ENCODE results near the gene LNPK. TPM values are rescaled to one million over a fixed set of nuclear protein-coding genes. Genes with fewer than 3 reads are reported as not detected.
"Not testable (repeated sequence)": the region's sequence is repeated elsewhere in the genome, so short reads cannot be mapped to it uniquely, and the experiment has no call there.

LNPK gene
- total RNA-seq, 2 donors from 2014 or later: 13.5 to 25.5 TPM

- H3K4me3 ChIP-seq: no peak overlapping the region
- H3K9me3 ChIP-seq: no peaks in the 10 kb centered on the region
- DNase-seq (ENCODE audit: low spot score) (no peak), ATAC-seq (ENCODE audit: insufficient number of reproducible peaks, low FRiP score, low read depth) (no peak)
- no peaks in the 10 kb centered on the region for H3K4me1 ChIP-seq (ENCODE audit: control insufficient read depth in 1 of 2, low read depth in 2 of 2)
- H3K27ac ChIP-seq: no peak overlapping the region
- no peaks in the 10 kb centered on the region for H3K27me3 ChIP-seq (replicated peaks; ENCODE audit: insufficient read depth)
- TF ChIP-seq CTCF (IDR thresholded peaks at IDR 0.05): no peak
- no peaks in the 10 kb centered on the region for H3K36me3 ChIP-seq
These were observed 25.5 kb downstream of the LNPK start for GRCh38 chr2:175976391-175977157.

- TF ChIP-seq CTCF (IDR thresholded peaks at IDR 0.05): no peak
- ATAC-seq (ENCODE audit: insufficient number of reproducible peaks, low FRiP score, low read depth): no peak
- no peaks in the 10 kb centered on the region for H3K36me3 ChIP-seq
These were observed 28.7 kb downstream of the LNPK start for GRCh38 chr2:175973373-175973772.

GRCh38 chr2:175966839-175967238 lies 35.2 kb downstream of the LNPK start:
- Histone ChIP-seq H3K27me3 (replicated peaks; ENCODE audit: insufficient read depth) (no peaks in the 10 kb centered on the region), H3K27ac (no peak overlapping the region), H3K4me3 (no peak overlapping the region), H3K9me3 (peaks cover 4% of the 10 kb centered on the region), H3K4me1 (ENCODE audit: control insufficient read depth in 1 of 2, low read depth in 2 of 2) (no peaks in the 10 kb centered on the region), H3K36me3 (no peaks in the 10 kb centered on the region)
- no peak for TF ChIP-seq CTCF (IDR thresholded peaks at IDR 0.05)
- no peak for DNase-seq (ENCODE audit: low spot score)
- no peak for ATAC-seq (ENCODE audit: insufficient number of reproducible peaks, low FRiP score, low read depth)

More at GRCh38 chr2:175973373-175973772, 28.7 kb downstream of the LNPK start:
- Histone ChIP-seq H3K4me3 (no peak overlapping the region), H3K9me3 (no peaks in the 10 kb centered on the region), H3K4me1 (ENCODE audit: control insufficient read depth in 1 of 2, low read depth in 2 of 2) (no peaks in the 10 kb centered on the region), H3K27me3 (replicated peaks; ENCODE audit: insufficient read depth) (no peaks in the 10 kb centered on the region), H3K27ac (no peak overlapping the region)
- no peak for DNase-seq (ENCODE audit: low spot score)

GRCh38 chr2:175965773-175966172 lies 36.3 kb downstream of the LNPK start:
- ATAC-seq (ENCODE audit: insufficient number of reproducible peaks, low FRiP score, low read depth) (no peak), DNase-seq (ENCODE audit: low spot score) (no peak)
- Histone ChIP-seq H3K36me3 (no peaks in the 10 kb centered on the region), H3K27ac (no peak overlapping the region), H3K4me3 (no peak overlapping the region), H3K27me3 (replicated peaks; ENCODE audit: insufficient read depth) (no peaks in the 10 kb centered on the region), H3K4me1 (ENCODE audit: control insufficient read depth in 1 of 2, low read depth in 2 of 2) (no peaks in the 10 kb centered on the region), H3K9me3 (peaks cover 4% of the 10 kb centered on the region)
- TF ChIP-seq CTCF (IDR thresholded peaks at IDR 0.05): no peak

GRCh38 chr2:175964195-175964594 lies 37.9 kb downstream of the LNPK start:
- TF ChIP-seq CTCF (IDR thresholded peaks at IDR 0.05): no peak
- Histone ChIP-seq H3K27me3 (replicated peaks; ENCODE audit: insufficient read depth) (no peaks in the 10 kb centered on the region), H3K27ac (no peak overlapping the region), H3K9me3 (peaks cover 4% of the 10 kb centered on the region), H3K4me3 (no peak overlapping the region), H3K36me3 (no peaks in the 10 kb centered on the region), H3K4me1 (ENCODE audit: control insufficient read depth in 1 of 2, low read depth in 2 of 2) (no peaks in the 10 kb centered on the region)
- ATAC-seq (ENCODE audit: insufficient number of reproducible peaks, low FRiP score, low read depth) (no peak), DNase-seq (ENCODE audit: low spot score) (no peak)

GRCh38 chr2:175963171-175963570 lies 38.9 kb downstream of the LNPK start:
- H3K4me1 ChIP-seq (ENCODE audit: control insufficient read depth in 1 of 2, low read depth in 2 of 2); H3K27me3 ChIP-seq (replicated peaks; ENCODE audit: insufficient read depth); H3K27ac ChIP-seq; H3K9me3 ChIP-seq; H3K4me3 ChIP-seq; ATAC-seq (ENCODE audit: insufficient number of reproducible peaks, low FRiP score, low read depth); DNase-seq (ENCODE audit: low spot score); H3K36me3 ChIP-seq: not testable (repeated sequence)

Measured in thoracic aorta (tissue), 2 donors.